Hippocampal formation (tissue), 2 donors: ENCODE data around the gene SMIM22.

Experiments
- DNase-seq, 2 donors: peaks; one replicate each; lab custom pipeline; 2025; lab: John Stamatoyannopoulos, UW

The SMIM22 gene, protein sequence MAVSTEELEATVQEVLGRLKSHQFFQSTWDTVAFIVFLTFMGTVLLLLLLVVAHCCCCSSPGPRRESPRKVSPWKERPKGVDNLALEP

DNA sequence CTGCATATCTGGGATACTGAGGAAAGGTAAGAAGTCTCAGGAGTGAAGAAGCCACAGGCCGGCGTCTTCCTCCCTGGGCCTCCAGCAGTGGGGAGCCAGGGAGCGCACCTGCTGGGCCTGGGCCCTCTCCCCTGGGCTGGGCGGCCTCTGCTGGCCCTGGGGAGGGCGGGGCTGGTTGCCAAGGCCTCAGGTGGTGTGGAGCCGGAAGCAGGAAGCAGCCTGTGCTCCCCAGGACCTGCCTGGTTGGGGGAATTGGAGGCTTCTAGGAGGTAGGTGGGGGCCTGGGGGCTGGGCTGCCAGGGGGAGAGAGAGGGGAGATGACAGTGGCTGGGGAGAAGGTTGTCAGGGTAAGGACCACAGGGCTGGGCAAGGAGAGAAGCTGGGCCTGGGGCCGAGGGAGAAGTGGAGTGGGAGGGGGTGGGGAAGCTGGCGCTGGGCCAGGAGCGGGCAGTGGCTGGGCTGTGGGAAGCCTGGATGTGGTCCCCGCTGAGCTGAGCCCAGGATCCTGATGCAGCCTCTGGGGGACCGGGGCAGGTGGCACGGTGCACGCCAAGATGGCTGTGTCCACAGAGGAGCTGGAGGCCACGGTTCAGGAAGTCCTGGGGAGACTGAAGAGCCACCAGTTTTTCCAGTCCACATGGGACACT is at the start of gene SMIM22:
TSS of gene SMIM22 (plus strand) at position 189 of the 647 bp plus-strand sequence. CDS start at position 555, 366 bp downstream.
- no peak for DNase-seq

DNA sequence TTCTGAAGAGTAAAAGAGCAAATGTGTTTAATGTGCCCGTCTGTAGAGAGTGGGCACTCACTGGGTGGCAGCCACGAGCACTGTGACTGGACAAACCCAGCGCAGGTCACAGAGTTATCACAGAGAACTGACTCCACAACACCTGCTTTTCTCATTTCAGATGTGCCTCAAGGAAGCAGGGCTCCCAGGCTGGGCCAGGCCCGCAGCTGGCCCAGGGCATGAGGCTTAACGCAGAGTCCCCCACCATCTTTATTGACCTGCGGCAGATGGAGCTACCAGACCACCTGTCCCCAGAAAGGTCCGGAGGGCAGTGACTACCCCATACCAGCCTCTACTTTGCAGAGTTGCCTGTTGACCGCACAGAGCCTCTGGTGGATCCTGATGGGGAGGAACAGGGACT is 49.0 kb upstream of the SMIM22 start:
- no peak for DNase-seq

GRCh38 chr16:4746991-4747574 is 48.1 kb upstream of the SMIM22 start:
- no peak for DNase-seq

DNA sequence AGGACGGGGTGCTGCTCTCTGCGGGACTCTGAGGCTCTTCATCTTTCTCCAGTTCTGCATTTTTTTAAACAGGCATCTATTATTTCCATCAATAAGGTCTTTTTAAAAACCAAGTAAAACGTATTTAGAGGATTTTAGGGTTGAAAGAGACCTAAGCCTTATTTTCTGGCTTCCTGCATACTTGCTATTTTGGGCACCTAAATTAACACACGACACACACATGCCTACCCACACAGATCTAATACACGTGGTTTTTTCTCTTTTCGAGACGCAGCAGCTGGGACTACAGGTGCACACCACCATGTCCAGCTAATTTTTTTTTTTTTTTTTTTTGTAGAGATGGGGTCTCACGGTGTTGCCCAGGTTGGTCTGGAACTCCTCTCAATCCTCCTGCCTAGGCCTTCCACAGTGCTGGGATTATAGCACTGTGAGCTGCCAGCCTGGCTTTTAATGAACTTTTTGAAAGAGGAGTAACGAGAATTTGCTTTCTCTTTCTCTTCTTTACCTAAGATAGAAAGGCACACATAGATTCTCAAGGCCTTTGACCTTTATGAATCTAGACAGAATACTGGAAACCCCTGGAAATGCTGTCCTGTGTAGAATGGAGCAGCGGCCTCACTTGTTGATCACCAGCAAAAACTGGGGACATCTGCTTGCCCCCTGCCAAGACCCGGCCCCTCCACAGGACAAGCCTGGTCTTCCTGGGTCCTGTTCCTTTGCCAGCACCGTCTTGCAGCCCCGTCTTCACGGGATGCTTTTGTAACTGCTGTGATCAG is 47.1 kb upstream of the SMIM22 start:
- no peak for DNase-seq

DNA sequence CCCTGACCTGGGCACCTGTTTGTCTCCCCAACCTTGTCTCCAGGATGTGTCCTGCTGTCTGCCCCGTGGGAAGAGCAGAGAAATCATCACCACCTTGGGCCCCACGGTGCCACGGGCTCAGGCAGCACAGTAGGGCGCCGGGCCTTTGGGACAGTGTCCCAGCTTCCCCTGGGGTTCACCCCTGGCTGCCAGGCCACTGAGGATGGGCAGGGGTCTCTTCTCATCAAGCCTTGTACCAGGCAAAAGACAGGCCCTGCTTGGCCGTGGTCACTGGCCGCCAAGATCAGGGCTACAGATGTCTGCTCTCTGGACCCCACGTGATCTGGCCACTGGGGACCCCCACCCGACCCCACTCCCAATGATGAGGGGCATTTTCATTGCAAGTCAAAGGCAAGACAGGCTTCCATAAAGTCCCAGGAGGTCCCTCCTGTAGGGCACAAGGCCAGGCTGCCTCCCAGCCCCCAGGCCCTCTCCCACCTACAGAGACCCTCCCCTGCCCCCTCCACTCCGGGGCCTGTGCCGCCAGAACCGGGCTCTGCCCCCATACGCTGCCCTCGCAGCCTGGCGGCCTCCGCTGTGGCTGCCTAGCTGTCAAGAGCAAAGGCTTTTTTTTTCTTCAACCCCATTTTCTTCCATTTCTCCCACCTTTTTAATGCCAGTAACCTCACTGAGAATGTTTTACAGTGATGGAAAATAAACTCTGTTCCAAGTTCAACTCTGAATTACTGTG is 46.3 kb upstream of the SMIM22 start:
- DNase-seq: no peak

- DNase-seq: no peak
Measured at GRCh38 chr16:4749700-4750257, 45.4 kb upstream of the SMIM22 start.

DNA sequence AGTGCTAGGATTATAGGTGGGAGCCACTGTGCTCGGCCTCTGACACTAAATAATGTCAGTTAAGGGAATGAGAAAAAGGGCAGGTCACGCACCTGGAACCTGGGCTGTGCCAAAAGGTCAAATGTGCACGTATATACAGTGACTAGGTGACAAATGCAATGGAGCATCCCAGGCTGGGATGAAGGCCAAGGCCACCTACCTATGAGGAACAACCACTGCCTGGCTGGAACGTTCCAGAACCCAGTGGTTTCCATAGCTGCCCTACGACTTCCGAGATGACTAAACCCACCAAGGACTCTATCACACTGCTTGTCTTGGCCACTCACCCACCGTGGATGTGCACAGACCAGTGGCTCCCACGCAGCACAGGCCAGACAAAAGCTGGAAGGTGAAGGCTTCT is 44.3 kb upstream of the SMIM22 start:
- DNase-seq: no peak

DNA sequence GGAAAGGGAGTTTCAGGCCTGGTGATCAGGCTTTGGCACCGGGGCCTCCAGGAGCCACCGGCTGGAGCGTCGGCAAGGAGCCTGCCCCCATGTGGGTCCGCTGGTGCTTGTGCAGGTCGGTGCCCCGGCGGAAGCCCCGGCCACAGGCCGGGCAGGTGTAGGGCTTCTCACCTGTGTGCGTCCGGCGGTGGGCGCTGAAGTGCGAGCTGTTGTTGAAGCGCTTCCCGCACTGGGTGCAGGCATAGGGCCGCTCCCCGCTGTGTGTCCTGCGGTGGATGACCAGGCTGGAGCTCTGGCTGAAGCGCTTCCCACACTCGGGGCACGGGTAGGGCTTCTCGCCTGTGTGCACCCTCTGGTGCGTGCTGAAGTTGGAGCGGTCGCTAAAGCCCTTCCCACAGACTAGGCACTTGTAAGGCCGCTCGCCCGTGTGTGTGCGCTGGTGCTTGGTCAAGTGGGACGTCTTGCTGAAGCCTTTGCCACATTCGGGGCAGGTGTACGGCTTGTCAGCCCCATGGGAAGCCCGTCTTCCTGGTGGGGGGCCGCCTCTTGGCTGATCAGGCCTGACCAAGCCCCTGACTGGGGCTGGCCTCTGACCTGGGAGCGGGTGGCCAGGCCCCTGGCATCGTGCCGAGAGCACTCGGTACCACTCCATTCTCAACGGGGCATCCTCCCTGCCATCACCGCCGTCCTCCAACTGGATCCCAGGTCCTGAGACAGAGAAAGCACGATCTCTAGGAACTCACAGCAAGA is 42.6 kb upstream of the SMIM22 start:
- DNase-seq: no peak

DNA sequence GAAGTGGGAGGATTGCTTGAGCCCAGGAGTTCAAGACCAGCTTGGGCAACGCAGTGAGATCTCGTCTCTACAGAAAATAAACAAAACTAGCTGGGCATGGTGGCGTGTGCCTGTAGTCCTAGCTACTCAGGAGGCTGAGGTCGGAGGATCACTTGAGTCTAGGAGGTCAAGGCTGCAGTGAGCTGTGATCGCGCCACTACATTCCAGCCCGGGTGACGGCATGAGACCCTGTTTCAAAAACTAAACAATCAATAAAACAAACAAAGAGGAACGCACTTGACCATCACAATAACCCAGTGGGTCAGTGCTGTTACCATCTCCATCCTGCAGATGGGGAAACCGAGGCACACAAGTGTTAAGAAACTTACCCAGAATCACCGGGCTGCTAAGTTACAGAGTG is 41.9 kb upstream of the SMIM22 start:
- DNase-seq: no peak

- DNase-seq: no peak
Measured at GRCh38 chr16:4754865-4755264, 40.3 kb upstream of the SMIM22 start.

GRCh38 chr16:4755687-4756086 is 39.5 kb upstream of the SMIM22 start:
- no peak for DNase-seq

GRCh38 chr16:4760221-4760910 is 34.8 kb upstream of the SMIM22 start:
- DNase-seq: no peak

DNA sequence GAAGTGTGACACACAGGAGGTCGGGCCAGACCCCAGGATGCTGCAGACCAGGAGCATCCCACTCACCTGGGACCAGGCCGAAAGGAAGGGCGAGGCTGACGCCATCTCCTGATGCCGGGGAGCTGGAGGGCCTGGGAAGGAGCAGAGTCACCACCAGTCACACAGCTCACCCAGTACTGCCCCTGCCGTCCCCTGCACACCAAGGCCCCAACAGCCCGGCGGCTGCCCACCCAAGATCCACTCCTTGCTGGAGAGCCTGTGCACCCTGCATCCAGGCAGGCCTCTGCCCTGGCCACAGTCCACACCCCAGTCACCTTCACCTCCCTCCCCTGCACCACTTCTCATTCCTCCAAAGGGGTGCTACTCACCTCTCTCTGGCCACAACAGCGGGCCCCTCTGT is 33.0 kb upstream of the SMIM22 start:
- no peak for DNase-seq

DNA sequence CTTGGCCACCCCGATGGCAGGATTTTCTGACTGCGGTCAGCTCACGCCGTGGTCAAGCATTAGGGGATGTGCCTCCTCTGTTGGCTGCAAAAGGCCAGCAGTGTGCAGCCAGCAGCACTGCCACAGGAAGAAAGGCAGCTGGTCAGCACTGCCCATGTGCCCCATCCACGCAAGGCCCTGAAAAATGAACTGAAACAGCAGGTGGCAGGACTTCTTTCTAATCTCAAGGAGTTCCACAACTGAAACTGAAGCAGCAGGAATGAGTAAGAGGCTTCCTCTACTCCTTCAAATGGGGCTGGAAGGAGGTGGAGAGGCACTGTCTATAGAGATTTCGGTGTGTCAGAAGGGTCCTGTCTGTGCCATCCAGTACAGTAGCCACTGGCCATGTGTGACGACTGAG is 31.4 kb upstream of the SMIM22 start:
- DNase-seq: no peak

GRCh38 chr16:4765511-4766474 is 29.4 kb upstream of the SMIM22 start:
- no peak for DNase-seq

DNA sequence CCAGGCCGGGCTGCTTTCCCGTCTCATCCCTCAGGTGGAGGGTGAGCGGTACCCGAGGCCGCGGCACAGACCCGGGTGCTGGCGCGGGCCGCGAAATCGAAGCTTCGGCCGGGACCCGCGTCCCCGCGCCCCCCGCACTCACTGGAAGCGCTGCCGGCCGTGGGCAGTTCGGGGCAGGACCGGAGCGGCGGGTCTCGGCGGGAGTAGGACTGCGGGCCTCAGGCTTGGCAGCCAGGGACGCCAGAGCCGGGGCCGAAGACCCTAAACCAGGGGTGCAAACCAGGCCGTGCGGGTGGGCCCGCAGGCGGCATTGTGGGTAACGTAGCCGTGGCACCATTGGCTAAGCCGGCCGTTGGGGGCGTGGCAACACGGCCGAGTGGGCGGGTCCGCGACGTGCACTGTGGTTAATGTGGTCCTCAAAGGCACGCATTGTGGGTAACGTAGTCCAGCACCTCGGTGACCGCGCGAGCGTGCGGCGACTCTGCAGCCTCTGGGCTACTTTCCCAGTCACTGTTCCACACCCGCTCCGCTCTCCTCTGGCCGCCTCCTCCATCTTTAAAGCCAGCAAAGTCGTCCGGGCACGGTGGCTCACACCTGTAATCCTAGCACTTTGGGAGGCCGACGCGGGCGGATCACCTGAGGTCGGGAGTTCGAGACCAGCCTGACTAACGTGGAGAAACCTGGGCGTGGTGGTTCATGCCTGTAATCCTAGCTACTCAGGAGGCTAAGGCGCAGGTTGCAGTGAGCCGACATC is 28.1 kb upstream of the SMIM22 start, which contains the start of gene ZNF500:
TSS of gene ZNF500 (minus strand) at position 288 of the 754 bp plus-strand sequence. CDS start 1,184 bp downstream, outside the sequence.
- DNase-seq: peak; percentile 96 to 97

- DNase-seq: no peak
Measured at GRCh38 chr16:4767872-4768548, 27.2 kb upstream of the SMIM22 start.
